Measurements from ENCODE around the gene RYR2. TPM values are rescaled to one million over a fixed set of nuclear protein-coding genes. Genes with fewer than 3 reads are reported as not detected.

RYR2 gene
- total and polyA plus RNA-seq, 9 of the 15 experiments (the other 6 are each of a cell fraction or from before 2014, with no cell fraction given) = 0.03 to 0.42 (median 0.14) TPM

GRCh38 chr1:237759377-237759776, 717.4 kb downstream of the RYR2 start:
- no peak overlapping the region for H2AFZ ChIP-seq (ENCODE audit: low read depth, low read length)
- no peak for FAIRE-seq

More at GRCh38 chr1:237759377-237759776, 717.4 kb downstream of the RYR2 start:
- ChIA-PET CTCF (ENCODE audit: low intra/inter-chr PET ratio) (no interaction called here), POLR2A (interaction anchor here (0.7 kb wide), 1 partner anchor 275 kb away, joined by 3 read pairs; no protein-coding TSS in a partner anchor)
- DNase-seq (ENCODE audit: extremely low read depth in 1 of 4, low spot score in 3 of 4) = no peak
- Histone ChIP-seq H3K4me2 (ENCODE audit: insufficient read depth, low read length) (no peak overlapping the region), H3K4me1 (replicated peaks in 1 of 2; ENCODE audit: control insufficient read depth in 2 of 2, insufficient read depth in 2 of 2, low read length in 2 of 2) (no peaks in the 10 kb centered on the region), H3K9ac (ENCODE audit: insufficient read depth in 1 of 2, low read depth in 2 of 2, low read length in 2 of 2) (no peak overlapping the region), H3K36me3 (ENCODE audit: control insufficient read depth, insufficient read depth, low read length) (no peaks in the 10 kb centered on the region), H3K9me1 (ENCODE audit: control insufficient read depth, insufficient read depth, low read length) (no peaks in the 10 kb centered on the region), H4K20me1 (replicated peaks; ENCODE audit: control insufficient read depth, insufficient read depth, low read length) (no peaks in the 10 kb centered on the region), H3K79me2 (ENCODE audit: control insufficient read depth, insufficient read depth, low read length) (no peaks in the 10 kb centered on the region), H3K9me3 (replicated peaks; ENCODE audit: control insufficient read depth, insufficient read depth, low read depth, low read length) (no peaks in the 10 kb centered on the region; the same call in 1 of the 2 replicates), H3K27ac (ENCODE audit: extremely low read depth, low read depth, low read length) (no peak overlapping the region), H3K27me3 (ENCODE audit: control insufficient read depth in 2 of 2, insufficient read depth in 2 of 2, low read length in 2 of 2) (no peaks in the 10 kb centered on the region), H3K4me3 (no peak overlapping the region)
- in situ Hi-C loops (cut with MboI) = no loop called here
- ATAC-seq = no peak
- intact Hi-C loops (cut with micrococcal nuclease) = no loop called here
- no peak for TF ChIP-seq ZNF445 (CRISPR knock-in tag; IDR thresholded peaks at IDR 0.05; ENCODE audit: low read depth)
- no peak for TF ChIP-seq TFAP4 (CRISPR knock-in tag; IDR thresholded peaks at IDR 0.05; ENCODE audit: borderline replicate concordance)
- TF ChIP-seq NUFIP1 (IDR thresholded peaks at IDR 0.05; ENCODE audit: partially characterized antibody) = no peak
- TF ChIP-seq ARID1B (IDR thresholded peaks at IDR 0.05) = no peak
- TF ChIP-seq SP2 (IDR thresholded peaks at IDR 0.05; ENCODE audit: extremely low read depth, low read depth, low read length, poor library complexity, severe bottlenecking) = no peak
- no peak for TF ChIP-seq ZNF699 (CRISPR knock-in tag; IDR thresholded peaks at IDR 0.05; ENCODE audit: insufficient replicate concordance)
- no peak for TF ChIP-seq PTRF (tag; IDR thresholded peaks at IDR 0.05)
- TF ChIP-seq SMARCA5 (IDR thresholded peaks at IDR 0.05) = no peak
- TF ChIP-seq ELK3 (CRISPR knock-in tag; IDR thresholded peaks at IDR 0.05) = no peak
- TF ChIP-seq HMG20B (CRISPR knock-in tag; IDR thresholded peaks at IDR 0.05) = no peak
- no peak for TF ChIP-seq ZNF347 (CRISPR knock-in tag; IDR thresholded peaks at IDR 0.05; ENCODE audit: low read depth)
- TF ChIP-seq KHSRP (IDR thresholded peaks at IDR 0.05) = no peak
- TF ChIP-seq TGIF2 (CRISPR knock-in tag; IDR thresholded peaks at IDR 0.05) = no peak
- no peak for TF ChIP-seq ZNF384 (IDR thresholded peaks at IDR 0.05; ENCODE audit: low read depth, low read length)
- no peak for TF ChIP-seq ZNF277 (CRISPR knock-in tag; IDR thresholded peaks at IDR 0.05; ENCODE audit: borderline replicate concordance)
- WGBS (ENCODE audit: insufficient coverage, low coverage, missing lambda C conversion rate) = 3% methylated on average over 5 of the region's 5 CpGs
- no TSS peak for BruUV-seq (replicated peaks)
